Kidney (tissue), 22 donors: ENCODE data around the gene FAF1. TPM values are rescaled to one million over a fixed set of nuclear protein-coding genes. Genes with fewer than 3 reads are reported as not detected.
"Not testable (repeated sequence)": the region's sequence is repeated elsewhere in the genome, so short reads cannot be mapped to it uniquely, and the experiment has no call there.

Source experiments
- DNase-seq, 5 donors: peaks; one replicate each; pipeline ENCODE4 v3.0.0-alpha.2; 2013 to 2020
- FAIRE-seq: peaks from 2 replicates; lab custom pipeline; 2012; peaks lifted over from hg19 to GRCh38; lab: Jason Lieb, UNC
- H3K27ac ChIP-seq, 2 donors: one replicate each; pipeline ENCODE4 v1.7.0; 2013; ENCODE audit warnings: low read depth in 2 of 2, low read length in 2 of 2, inconsistent platforms in 1 of 2
- H3K27me3 ChIP-seq: one replicate; pipeline ENCODE4 v1.7.1; 2013; ENCODE audit warnings: low read length, inconsistent platforms; ENCODE audit not compliant: control insufficient read depth, insufficient read depth
- H3K36me3 ChIP-seq, 3 donors: one replicate each; pipeline versions ENCODE4 v1.7.0 to v1.7.1; 2013; ENCODE audit warnings: low read length in 3 of 3, control low read depth in 1 of 3, inconsistent platforms in 1 of 3; ENCODE audit not compliant: insufficient read depth in 3 of 3, control insufficient read depth in 2 of 3
- H3K4me1 ChIP-seq, 3 donors: one replicate each; pipeline versions ENCODE4 v1.7.0 to v1.7.1; 2013; ENCODE audit warnings: low read length in 3 of 3, inconsistent platforms in 1 of 3, low read depth in 1 of 3; ENCODE audit not compliant: control insufficient read depth in 2 of 3, insufficient read depth in 2 of 3
- H3K4me3 ChIP-seq, 3 donors: one replicate each; pipeline versions ENCODE4 v1.7.0 to v1.8.1; 2013; ENCODE audit warnings: low read length in 3 of 3, control low read depth in 1 of 3, inconsistent platforms in 1 of 3
- H3K9ac ChIP-seq, 3 donors: one replicate each; pipeline versions ENCODE4 v1.7.0 to v1.7.1; 2013; ENCODE audit warnings: low read length in 3 of 3, control low read depth in 1 of 3, inconsistent platforms in 1 of 3
- H3K9me3 ChIP-seq, 3 donors: one replicate each; pipeline versions ENCODE4 v1.7.0 to v1.7.1; 2013; ENCODE audit warnings: low read length in 3 of 3, control low read depth in 1 of 3, inconsistent platforms in 1 of 3; ENCODE audit not compliant: control insufficient read depth in 2 of 3, insufficient read depth in 1 of 3
- CTCF ChIP-seq: IDR thresholded peaks from 3 replicates; pipeline ENCODE4 v1.5.1; 2012; ENCODE audit warnings: mild to moderate bottlenecking, moderate library complexity, borderline replicate concordance; ENCODE audit not compliant: insufficient read depth; ENCODE audit errors: extremely low read depth
- intact Hi-C: fragments of 100-400 bp; cut with DNase I; formaldehyde crosslinking; loops from one replicate; pipeline ENCODE4 v1.11.1; 2022
- long read RNA-seq, 10 donors: library from polyadenylated mRNA in 1 of 10; unstranded in 1 of 10; transcript quantifications; one replicate each; pipeline ENCODE4 v2.0.0 and lab custom pipeline, GENCODE V29; 2021 to 2026
- polyA plus RNA-seq: library from polyadenylated mRNA; stranded (reverse); fragments of 350-450 nt; fragmentation: Illumina TruSeq; extraction: RNeasy Lipid Tissue Mini Kit (QIAGEN cat#74804); gene quantifications from one replicate; pipeline ENCODE4 v1.2.3, GENCODE V29; 2014; ENCODE audit warnings: low read depth, low replicate concordance; ENCODE audit not compliant: insufficient read depth
- total RNA-seq: library from RNA; stranded (reverse); fragmentation: NEBNext Ultra II Directional; extraction: Animal tissue kit (Norgen Biotek cat#: 25700); gene quantifications from one replicate; pipeline ENCODE4 v1.2.1, GENCODE V29; 2021
- donor health status: control.
- donor health status: control.
- donor health status: control.
- donor health status: control.
- donor health status: control.
- donor health status: DM: yes; HTN: yes; CAD: no.
- donor health status: Normal renal cell carcinoma (clear cell type).

The FAF1 gene
- total RNA-seq (72.8 TPM), polyA plus RNA-seq (50.1 TPM)
- long read RNA-seq, donor 1, full-length matches to known transcripts: 3 of 3 reads
- long read RNA-seq, donor 1, partial matches to known transcripts: 0 of 3 reads
- long read RNA-seq, donor 1, other reads (novel, unspliced or antisense): 0 of 3 reads
- long read RNA-seq, donor 2, full-length matches to known transcripts: 6 of 6 reads
- long read RNA-seq, donor 2, partial matches to known transcripts: 0 of 6 reads
- long read RNA-seq, donor 2, other reads (novel, unspliced or antisense): 0 of 6 reads
- long read RNA-seq, donor 3, full-length matches to known transcripts: 5 of 5 reads
- long read RNA-seq, donor 3, partial matches to known transcripts: 0 of 5 reads
- long read RNA-seq, donor 3, other reads (novel, unspliced or antisense): 0 of 5 reads
- long read RNA-seq, donor 4, full-length matches to known transcripts: 3 of 13 reads
- long read RNA-seq, donor 4, partial matches to known transcripts: 10 of 13 reads
- long read RNA-seq, donor 4, other reads (novel, unspliced or antisense): 0 of 13 reads
- long read RNA-seq, donor 5: 0 reads
- long read RNA-seq, donor 6, full-length matches to known transcripts: 1 of 1 reads
- long read RNA-seq, donor 6, partial matches to known transcripts: 0 of 1 reads
- long read RNA-seq, donor 6, other reads (novel, unspliced or antisense): 0 of 1 reads
- long read RNA-seq, donor 7, full-length matches to known transcripts: 61 of 88 reads
- long read RNA-seq, donor 7, partial matches to known transcripts: 8 of 88 reads
- long read RNA-seq, donor 7, other reads (novel, unspliced or antisense): 19 of 88 reads
- long read RNA-seq, donor 8, full-length matches to known transcripts: 3 of 3 reads
- long read RNA-seq, donor 8, partial matches to known transcripts: 0 of 3 reads
- long read RNA-seq, donor 8, other reads (novel, unspliced or antisense): 0 of 3 reads
- long read RNA-seq, donor 9, full-length matches to known transcripts: 5 of 5 reads
- long read RNA-seq, donor 9, partial matches to known transcripts: 0 of 5 reads
- long read RNA-seq, donor 9, other reads (novel, unspliced or antisense): 0 of 5 reads
- long read RNA-seq, donor 10, full-length matches to known transcripts: 6 of 6 reads
- long read RNA-seq, donor 10, partial matches to known transcripts: 0 of 6 reads
- long read RNA-seq, donor 10, other reads (novel, unspliced or antisense): 0 of 6 reads

DNA sequence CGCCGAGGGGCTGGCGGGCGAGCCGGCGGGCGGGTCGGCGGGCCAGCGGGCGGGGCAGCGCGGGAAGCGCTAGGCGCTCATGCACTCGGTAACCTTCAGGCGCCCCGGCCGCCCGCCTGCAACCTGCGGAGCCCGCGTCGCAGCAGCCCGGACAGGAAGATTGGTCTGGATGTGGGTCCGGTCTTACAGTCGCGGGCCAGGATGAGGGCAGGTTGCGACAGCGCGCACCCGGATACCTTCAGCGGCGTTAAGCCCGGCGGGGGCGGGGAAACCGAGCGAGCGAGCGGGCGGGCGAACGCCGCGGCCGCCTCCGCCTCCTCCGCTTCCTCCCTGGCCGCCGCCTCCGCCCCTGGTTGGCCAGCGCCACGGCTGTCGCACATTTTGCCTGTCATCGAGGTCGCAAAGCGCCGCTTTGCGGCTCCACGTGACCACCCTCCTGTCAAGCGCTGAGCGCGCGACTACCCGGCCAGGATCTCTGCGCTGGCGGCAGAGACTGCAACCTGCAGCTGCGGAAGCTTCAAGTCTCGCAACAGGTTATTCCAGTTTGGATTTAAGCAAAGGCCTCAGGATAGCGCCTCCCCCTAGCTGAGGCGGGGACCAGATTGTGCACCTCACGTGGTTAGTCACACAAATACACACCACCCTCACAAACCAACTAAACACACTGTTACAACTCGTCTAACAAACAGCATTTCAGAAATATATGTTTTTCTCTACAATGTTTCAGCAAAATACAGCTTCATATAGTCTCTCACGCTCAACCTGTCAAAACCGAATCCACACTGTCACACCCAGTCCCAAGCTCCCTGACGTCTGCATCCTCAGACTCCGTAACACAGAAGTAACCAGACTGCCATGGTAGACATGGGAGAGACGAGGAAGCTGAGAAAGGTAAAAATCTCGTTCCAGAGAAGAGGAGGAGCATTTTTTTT, at the start of gene FAF1:
FAF1 (minus strand) TSS at position 355 of the 932 bp plus-strand sequence. CDS start 456 bp downstream, outside the sequence.
- peak within 1 kb of the TSS; percentile 84 to 96 (median 95) for H3K9ac ChIP-seq
- no peaks in the 10 kb centered on the region for H3K9me3 ChIP-seq
- peak within 1 kb of the TSS; percentile 85 to 86 for H3K27ac ChIP-seq
- DNase-seq (peak; percentile 98 to 99 (median 98)), FAIRE-seq (no peak)
- peaks cover 0 to 3% (median 0%) of the 10 kb centered on the region in 3 donors for H3K4me1 ChIP-seq
- H3K27me3 ChIP-seq: no peaks in the 10 kb centered on the region
- H3K36me3 ChIP-seq: no peaks in the 10 kb centered on the region
- peak; percentile 9 for TF ChIP-seq CTCF
- intact Hi-C loops: no loop called here
- H3K4me3 ChIP-seq: peak within 1 kb of the TSS; percentile 93 to 100 (median 99)

DNA sequence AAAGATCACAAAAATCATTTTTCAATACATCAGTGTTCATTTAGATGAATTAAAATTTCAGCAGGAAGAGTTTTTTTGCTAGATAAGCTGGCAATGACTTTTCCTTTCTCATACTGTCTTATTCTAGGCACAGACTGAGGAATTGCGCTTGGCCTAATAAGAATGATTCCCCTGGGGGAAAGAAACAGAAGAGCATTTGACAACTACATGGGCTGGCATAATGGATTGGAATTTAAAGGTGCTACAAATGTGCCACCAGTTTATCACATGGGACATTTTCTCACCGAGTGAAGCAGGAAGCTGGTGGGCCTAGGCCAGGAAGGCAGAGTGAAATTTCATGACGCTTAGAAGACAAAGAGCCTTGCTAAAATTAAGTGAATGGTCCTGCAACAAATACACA, 49.3 kb upstream of the FAF1 start:
- no peaks in the 10 kb centered on the region for H3K27me3 ChIP-seq
- intact Hi-C loops: no loop called here
- H3K27ac ChIP-seq: no peak overlapping the region
- no peak for FAIRE-seq
- no peaks in the 10 kb centered on the region for H3K36me3 ChIP-seq
- no peak overlapping the region for H3K4me3 ChIP-seq
- H3K9me3 ChIP-seq: no peaks in the 10 kb centered on the region
- TF ChIP-seq CTCF: no peak
- no peak for DNase-seq
- H3K9ac ChIP-seq: no peak overlapping the region
- no peaks in the 10 kb centered on the region for H3K4me1 ChIP-seq

- H3K4me3 ChIP-seq, FAIRE-seq: not testable (repeated sequence)
These were observed 45.5 kb upstream of the FAF1 start for GRCh38 chr1:51005549-51005948.

More at GRCh38 chr1:51005549-51005948, 45.5 kb upstream of the FAF1 start:
- H3K36me3 ChIP-seq, H3K27ac ChIP-seq, H3K4me1 ChIP-seq, H3K9ac ChIP-seq, DNase-seq, H3K27me3 ChIP-seq, H3K9me3 ChIP-seq, intact Hi-C loops: not testable (repeated sequence)
